ENCODE data around the gene KIRREL3.

GRCh38 chr11:126756855-126757254, 243.7 kb downstream of the KIRREL3 start:
- no peak for TF ChIP-seq EZH2 (IDR thresholded peaks at IDR 0.05; ENCODE audit: low read length)
- no peak for TF ChIP-seq CTCF (optimal IDR thresholded peaks at IDR 0.05 in 1 of 3, IDR thresholded peaks at IDR 0.05 in 1 of 3, conservative IDR thresholded peaks at IDR 0.05 in 1 of 3; ENCODE audit: extremely low read depth in 1 of 3, insufficient read depth in 2 of 3, low read length in 3 of 3)
